PC-9 (cell line): ENCODE measurements around the gene NEK9.

Experiments used
- EZH2 ChIP-seq: fragments of 200-600 bp; sonication (generic); IDR thresholded peaks from 2 replicates; pipeline ENCODE4 v1.8.0; 2017; ENCODE audit warnings: antibody characterized with exemption, low read depth
- TF ChIP-seq, protein P1 (sequence below): fragments of 200-600 bp; sonication (generic); conservative IDR thresholded peaks from 2 replicates; pipeline ENCODE4 v1.6.1; 2017; ENCODE audit warnings: mixed run types, antibody characterized with exemption, mild to moderate bottlenecking, moderate library complexity

DNA sequence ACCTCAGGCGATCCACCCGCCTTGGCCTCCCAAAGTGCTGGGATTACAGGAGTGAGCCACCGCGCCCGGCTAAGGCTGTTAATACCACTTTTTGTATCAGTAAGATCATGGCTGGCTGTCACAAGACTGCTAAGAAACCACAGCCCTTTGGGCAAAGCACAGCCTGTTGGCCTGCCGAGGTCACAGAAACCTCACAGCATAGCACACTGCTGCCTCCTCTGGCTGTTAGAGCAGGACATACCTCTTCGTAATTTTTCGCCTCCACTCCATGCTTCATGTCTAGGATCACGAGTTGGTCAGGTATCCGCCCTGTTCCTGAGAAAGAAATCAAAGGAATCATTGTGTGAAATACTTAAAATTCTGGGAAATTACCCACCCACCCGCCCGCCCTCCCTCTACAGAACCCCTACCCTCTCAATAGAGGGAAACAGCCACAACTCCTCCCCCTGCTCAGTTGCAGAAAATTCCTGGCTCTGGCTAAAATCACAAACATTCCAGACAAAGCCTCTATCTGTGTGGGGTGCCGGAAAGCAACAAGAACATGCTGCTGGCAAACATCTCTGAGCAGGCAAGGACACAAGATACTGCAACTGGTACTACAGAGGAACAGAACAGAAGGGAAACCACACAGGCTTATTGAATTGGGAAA, 20.7 kb upstream of the NEK9 start:
- TF ChIP-seq, protein P1, sequence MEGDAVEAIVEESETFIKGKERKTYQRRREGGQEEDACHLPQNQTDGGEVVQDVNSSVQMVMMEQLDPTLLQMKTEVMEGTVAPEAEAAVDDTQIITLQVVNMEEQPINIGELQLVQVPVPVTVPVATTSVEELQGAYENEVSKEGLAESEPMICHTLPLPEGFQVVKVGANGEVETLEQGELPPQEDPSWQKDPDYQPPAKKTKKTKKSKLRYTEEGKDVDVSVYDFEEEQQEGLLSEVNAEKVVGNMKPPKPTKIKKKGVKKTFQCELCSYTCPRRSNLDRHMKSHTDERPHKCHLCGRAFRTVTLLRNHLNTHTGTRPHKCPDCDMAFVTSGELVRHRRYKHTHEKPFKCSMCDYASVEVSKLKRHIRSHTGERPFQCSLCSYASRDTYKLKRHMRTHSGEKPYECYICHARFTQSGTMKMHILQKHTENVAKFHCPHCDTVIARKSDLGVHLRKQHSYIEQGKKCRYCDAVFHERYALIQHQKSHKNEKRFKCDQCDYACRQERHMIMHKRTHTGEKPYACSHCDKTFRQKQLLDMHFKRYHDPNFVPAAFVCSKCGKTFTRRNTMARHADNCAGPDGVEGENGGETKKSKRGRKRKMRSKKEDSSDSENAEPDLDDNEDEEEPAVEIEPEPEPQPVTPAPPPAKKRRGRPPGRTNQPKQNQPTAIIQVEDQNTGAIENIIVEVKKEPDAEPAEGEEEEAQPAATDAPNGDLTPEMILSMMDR = no peak
- no peak for TF ChIP-seq EZH2
